T-helper 2 cell (primary cell): ENCODE results near the gene COG4.
A peak's percentile ranks its signal among the peaks of the same experiment; 100 is the strongest.
"Not testable (repeated sequence)": the region's sequence is repeated elsewhere in the genome, so short reads cannot be mapped to it uniquely, and the experiment has no call there.

Source experiments
- DNase-seq, 5 experiments: peaks; one replicate each; pipeline versions ENCODE4 v3.0.0 to v3.0.0-alpha.2; 2012 to 2022
- total RNA-seq, 2 donors: gene quantifications; one replicate each; lab custom pipeline; 2026; lab: John Stamatoyannopoulos, UW

Gene COG4
- 39.3 to 68.8 reads per million in 2 donors for total RNA-seq

- peak; percentile 80 to 94 (median 87) for DNase-seq
Observed at GRCh38 chr16:70523076-70523742, at the start of gene COG4. TSS of gene COG4 (minus strand) at chr16:70523554. CDS start at chr16:70523543, 11 bp downstream.

DNA sequence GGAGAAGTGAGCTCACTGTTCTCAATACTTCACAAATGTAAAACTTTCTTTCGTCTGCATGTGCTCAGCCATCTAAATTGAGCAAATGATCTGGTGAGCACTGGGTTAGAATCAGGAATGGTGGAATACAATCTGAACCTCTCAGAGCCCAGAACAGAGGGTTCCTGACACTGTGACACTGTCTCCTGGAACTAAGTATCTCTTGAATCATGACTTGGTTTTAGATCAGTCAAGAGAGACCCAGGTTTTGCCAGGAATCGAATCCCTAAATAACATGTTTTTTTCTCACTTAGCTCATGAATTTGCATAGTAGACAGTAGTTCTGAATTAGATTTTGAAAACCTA, 49.5 kb upstream of the COG4 start:
- DNase-seq: no peak

DNA sequence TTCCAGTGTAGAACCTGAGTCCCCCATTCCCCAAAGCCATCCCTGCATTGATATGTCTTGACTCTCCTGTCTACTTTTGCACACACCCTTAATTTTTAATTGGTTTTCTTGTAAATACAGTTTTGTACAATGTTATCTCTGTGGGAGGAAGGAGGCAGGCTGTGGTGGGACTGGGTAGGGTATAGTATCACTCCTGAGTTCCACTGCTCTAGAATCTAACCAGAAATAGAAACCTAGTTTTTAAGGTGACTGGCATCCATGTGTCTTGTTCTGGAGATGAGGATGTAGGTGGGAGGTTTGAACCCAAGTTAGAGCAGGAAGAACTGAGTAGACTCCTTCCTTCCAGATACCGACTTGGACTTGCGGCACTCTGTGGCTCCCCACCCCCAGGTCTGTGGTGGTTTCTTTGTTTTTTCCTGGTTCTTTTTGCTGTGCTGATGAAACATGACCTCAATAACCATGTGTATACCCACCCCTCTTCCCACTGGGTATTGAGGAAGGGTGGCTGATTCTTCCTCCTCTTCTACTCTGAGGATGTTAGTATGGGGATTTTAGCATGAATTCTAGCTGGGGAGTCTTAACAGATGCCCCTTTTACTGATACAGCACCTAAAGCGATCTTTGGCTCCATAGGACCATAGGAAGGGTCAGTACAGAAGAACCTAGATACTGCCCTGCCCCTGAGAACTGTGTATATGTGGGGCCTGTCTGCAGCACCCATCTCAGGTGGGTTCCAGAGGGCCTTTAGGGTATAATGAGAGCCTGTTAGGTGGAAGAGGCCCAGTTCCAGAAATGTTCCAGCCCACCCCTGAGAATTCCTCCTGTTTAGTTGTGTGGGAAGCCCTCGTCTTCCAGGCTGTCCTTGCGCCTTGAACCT, 48.9 kb upstream of the COG4 start:
- DNase-seq: peak in 1 of 5 experiments; percentile 15

DNA sequence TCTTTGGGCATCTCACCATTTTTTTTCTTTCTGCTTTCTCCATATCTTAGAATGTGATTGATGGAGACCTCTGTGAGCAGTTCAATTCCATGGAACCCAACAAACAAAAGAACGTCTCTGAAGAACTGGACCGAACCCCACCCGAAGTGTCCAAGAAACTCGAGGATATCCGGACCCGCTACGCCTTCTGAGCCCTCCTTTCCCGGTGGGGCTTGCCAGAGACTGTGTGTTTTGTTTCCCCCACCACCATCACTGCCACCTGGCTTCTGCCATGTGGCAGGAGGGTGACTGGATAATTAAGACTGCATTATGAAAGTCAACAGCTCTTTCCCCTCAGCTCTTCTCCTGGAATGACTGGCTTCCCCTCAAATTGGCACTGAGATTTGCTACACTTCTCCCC, 48.3 kb upstream of the COG4 start:
- no peak for DNase-seq

- DNase-seq: no peak
Observed at GRCh38 chr16:70570967-70571570, 47.7 kb upstream of the COG4 start.

GRCh38 chr16:70569752-70570151, 46.4 kb upstream of the COG4 start:
- DNase-seq: no peak

GRCh38 chr16:70568601-70569237, 45.4 kb upstream of the COG4 start:
- DNase-seq: no peak

DNA sequence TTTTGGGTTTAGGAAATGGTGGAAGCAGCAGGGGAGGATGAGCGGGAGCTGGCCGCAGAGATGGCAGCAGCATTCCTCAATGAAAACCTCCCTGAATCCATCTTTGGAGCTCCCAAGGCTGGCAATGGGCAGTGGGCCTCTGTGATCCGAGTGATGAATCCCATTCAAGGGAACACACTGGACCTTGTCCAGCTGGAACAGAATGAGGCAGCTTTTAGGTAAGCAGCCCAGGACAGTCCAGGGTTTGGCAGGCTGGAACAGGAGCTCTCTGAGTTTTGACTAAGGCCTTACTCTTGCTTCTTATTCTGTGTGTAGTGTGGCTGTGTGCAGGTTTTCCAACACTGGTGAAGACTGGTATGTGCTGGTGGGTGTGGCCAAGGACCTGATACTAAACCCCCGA, 41.7 kb upstream of the COG4 start:
- no peak for DNase-seq

GRCh38 chr16:70563636-70564035, 40.3 kb upstream of the COG4 start:
- no peak for DNase-seq

- DNase-seq: no peak
Observed at GRCh38 chr16:70561623-70562022, 38.3 kb upstream of the COG4 start.

DNA sequence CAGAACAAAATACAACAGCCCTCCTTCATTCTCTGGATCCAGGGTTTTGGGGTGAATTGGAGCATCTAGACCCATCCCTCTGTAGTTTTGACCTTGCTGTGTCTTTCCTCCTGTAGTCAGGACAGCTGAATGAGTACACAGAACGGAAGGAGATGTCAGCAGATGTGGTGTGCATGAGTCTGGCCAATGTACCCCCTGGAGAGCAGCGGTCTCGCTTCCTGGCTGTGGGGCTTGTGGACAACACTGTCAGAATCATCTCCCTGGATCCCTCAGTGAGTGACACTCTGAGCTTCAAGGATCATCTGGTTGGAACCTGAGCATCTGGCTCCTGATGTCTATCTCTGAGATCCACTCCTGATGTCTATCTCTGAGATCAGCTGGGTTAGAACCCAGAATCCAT, 32.7 kb upstream of the COG4 start:
- no peak for DNase-seq

DNA sequence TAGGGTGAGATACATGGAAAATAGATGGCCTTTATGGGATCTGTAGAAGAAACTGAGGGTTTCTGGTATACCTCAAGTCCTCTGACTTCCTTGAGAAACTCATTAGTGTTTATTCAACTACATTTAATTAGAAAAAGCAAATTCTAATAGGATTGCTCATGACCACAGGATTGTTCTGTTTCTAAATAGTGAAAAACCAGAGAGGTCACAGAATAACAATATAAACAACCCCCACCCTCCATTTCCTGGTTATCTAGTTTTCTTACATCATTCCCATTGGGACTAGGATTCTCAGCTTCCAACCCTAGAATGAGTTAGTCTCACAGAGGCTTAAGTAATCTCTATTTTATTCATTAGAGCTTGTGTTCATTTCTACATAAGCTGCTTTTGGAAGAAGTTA, 30.3 kb upstream of the COG4 start:
- no peak for DNase-seq

DNA sequence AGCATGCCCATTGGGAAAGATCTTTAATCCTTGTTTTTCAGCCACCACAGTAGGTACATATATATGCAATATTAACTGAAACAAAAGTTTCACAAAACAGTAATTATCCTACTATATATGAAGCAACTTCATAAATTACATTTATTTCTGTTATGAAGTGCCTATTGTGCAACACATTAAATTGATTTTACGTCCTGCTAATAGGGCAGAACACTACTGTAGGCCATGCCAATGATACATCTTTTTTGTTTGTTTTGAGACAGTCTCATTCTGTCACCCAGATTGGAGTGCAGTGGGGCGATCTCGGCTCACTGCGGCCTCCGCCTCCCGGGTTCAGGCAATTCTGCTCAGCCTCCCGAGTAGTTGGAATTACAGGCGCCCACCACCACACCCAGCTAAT, 29.3 kb upstream of the COG4 start:
- DNase-seq: no peak

- DNase-seq: no peak
Observed at GRCh38 chr16:70551788-70552187, 28.4 kb upstream of the COG4 start.

GRCh38 chr16:70550082-70550481, 26.7 kb upstream of the COG4 start:
- DNase-seq: no peak

DNA sequence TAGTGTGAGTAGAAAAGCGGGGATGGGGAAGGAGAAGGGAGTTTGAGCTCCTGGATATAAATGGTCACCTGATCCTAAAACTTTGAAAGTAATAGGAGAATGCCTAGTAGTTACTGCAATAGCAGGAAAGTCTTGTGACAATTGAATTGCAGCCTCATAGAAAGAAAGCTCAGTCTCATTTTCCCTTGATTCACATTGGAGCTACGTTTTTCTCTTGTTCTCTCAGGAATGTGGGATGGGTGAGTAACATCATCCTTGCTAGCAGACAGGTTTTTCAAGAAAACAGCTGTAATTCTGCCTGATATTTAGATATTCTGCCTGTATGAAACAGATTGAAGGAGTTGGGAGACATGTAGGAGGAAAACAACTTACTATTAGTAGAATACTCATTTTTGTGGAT, 25.6 kb upstream of the COG4 start:
- DNase-seq: no peak

DNA sequence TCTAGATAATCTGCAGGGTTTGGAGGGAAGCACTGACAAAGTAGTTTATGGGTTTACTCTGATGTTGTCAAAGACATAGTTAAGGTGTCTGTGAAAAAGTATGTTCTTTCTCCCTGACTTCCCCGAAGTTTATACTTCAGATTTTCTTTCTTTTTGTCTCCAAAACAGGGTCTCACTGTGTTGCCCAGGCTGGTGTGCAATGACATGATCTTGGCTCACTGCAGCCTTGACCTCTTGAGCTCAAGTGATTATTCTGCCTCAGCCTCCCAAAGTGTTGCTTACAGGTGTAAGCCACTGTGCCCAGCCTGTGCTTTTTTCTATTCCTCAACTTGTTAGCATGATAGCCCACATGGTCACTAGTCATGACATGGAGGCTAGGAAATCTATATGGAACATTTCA, 21.2 kb upstream of the COG4 start:
- DNase-seq: no peak

DNA sequence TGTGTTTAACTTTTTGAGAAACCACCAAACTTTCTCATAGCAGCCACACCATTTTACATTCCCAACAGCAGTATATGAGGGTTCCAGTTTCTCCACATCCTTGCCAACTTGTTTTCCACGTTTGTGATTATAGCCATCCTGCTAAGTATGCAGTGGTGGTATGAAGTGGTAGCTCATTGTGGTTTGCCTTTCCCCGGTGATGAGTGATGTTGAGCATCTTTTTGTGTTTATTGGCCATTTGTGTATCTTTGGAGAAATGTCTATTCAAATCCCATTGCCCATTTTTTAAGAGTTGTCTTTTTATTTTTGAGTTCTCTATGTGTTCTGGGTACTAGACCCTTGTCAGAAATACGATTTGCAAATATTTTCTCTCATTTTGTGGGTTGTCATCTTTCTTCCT, 17.6 kb upstream of the COG4 start:
- DNase-seq: no peak

GRCh38 chr16:70534971-70535370, 11.6 kb upstream of the COG4 start:
- DNase-seq: no peak

DNA sequence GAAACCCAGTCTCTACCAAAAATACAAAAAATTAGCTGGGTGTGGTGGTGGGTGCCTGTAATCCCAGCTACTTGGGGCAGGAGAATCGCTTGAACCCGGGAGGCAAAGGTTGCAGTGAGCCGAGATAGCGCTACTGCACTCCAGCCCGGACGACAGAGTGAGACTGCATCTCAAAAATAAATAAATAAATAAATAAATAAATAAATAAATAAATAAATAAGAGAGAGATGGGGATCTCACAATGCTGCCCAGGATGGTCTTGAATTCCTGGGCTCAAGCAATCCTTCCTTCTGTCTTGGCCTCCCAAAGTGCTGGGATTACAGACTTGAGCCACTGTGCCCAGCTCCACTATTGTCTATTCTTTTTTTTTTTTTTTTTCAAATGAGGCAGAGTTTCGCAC, 6.6 kb upstream of the COG4 start:
- not testable (repeated sequence) for DNase-seq

DNA sequence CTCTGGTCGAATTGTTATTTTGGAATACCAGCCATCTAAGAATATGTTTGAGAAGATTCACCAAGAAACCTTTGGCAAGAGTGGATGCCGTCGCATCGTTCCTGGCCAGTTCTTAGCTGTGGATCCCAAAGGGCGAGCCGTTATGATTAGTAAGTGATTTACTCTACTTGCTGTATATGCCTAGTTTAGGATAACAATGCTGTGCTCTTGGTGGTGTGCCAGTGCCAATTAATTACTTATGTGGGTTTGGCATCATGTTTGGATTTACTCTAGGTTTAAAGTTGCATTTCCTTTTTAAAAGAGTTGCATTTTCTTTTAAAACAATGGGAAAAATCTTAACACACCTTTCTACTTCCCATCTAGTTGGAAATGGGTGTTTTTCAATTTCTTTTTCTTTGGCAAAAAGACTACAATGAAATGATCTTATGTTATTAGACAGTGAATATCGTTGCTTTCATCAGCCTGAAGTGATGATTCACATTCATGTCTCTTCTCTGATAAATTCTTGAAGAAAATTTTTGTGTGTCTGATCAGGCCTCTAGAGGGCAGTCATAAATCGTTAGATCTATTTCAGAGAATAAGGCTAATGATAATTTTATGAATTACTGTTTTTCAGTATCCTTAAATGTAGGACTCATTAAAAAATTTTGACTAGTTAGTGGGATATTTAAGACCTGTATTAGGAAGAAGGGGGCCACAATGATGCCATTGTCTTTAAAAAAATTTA, 5.9 kb upstream of the COG4 start:
- DNase-seq: peak in 1 of 5 experiments; percentile 58

DNA sequence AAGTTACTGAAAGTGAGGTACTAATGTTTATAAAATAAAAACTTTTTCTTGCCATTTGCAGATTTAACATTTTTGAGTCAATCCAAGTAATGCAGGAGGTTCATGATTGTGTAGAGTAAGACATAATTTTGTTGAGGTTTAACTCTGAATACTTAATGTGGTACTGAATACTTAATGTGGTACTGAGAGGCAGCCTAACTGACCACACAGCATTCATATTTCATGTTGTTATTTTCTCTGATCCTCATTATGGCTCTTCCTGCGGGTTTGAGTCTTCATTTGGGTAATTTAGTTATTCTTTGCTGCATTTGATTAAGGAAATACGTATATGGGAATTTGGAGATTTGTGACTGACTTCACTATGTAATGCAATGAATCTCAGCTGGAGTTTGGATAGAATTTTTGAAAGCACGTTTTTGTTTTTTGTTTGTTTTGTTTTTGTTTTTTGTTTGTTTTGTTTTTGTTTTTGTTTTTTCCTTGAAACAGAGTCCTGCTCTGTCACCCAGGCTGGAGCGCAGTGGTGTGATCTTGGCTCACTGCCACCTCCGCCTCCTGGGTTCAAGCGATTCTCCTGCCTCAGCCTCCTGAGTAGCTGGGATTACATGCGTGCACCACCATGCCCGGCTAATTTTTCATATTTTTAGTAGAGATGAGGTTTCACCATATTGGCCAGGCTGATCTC, 4.1 kb upstream of the COG4 start:
- DNase-seq: peak in 1 of 5 experiments; percentile 31
